Uterus (tissue), 2 donors: ENCODE data around the gene CES3.

Experiments
- CTCF ChIP-seq, 4 experiments: fragments of 200-600 bp in 2 of 4; fragments of 450-650 bp in 2 of 4; sonication (generic) in 2 of 4; IDR thresholded peaks; one replicate each; pipeline ENCODE4 v1.5.1; 2016 to 2019; ENCODE audit warnings: antibody characterized with exemption in 4 of 4, mild to moderate bottlenecking in 2 of 4, moderate library complexity in 1 of 4
- POLR2A ChIP-seq, 2 donors: fragments of 450-650 bp; IDR thresholded peaks; one replicate each; pipeline ENCODE4 v1.6.1; 2016; ENCODE audit warnings: antibody characterized with exemption in 2 of 2, mild to moderate bottlenecking in 1 of 2, moderate library complexity in 1 of 2

DNA sequence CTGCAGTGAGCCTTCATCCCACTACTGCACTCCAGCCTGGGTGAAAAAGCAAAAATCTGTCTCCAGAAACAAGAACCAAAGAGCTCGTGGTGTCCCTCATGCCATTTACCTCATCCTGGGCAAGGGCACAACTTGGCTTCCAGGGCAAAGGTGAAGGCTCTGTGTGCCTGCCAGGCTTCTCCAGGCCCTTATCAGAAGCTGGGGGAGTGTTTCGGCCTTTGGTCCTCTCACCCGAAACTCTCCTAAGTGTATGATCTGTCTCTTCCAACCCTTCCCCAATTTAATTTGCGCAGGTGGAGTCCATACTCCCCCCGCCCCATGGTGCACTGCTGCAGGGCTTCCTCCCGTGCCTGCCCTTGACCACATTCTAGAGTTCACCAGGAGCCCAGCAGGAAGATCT lies 24.6 kb upstream of the CES3 start:
- TF ChIP-seq CTCF (IDR thresholded peaks at IDR 0.05): no peak
- no peak for TF ChIP-seq POLR2A (IDR thresholded peaks at IDR 0.05)
